ENCODE data around the gene CUTA. TPM values are rescaled to one million over a fixed set of nuclear protein-coding genes. Genes with fewer than 3 reads are reported as not detected.
"Not testable (repeated sequence)": the region's sequence is repeated elsewhere in the genome, so short reads cannot be mapped to it uniquely, and the experiment has no call there.

CUTA gene
- total RNA-seq, 2 experiments from 2014 or later = 176 to 185 TPM

GRCh38 chr6:33380272-33380981 lies 37.5 kb downstream of the CUTA start:
- POLR2A ChIA-PET = no interaction called here
- H3K4me1 Mint-ChIP-seq (ENCODE audit: low read depth) = no peaks in the 10 kb centered on the region
- H3K9me3 ChIP-seq (ENCODE audit: control insufficient read depth in 1 of 2, insufficient read depth in 1 of 2, low read length in 2 of 2) = no peaks in the 10 kb centered on the region
- no peak overlapping the region for H3K27ac ChIP-seq (ENCODE audit: low read depth in 1 of 2, low read length in 2 of 2)
- H3K4me1 ChIP-seq (ENCODE audit: insufficient read depth, low read length) = peaks cover 3% of the 10 kb centered on the region
- H3K27ac Mint-ChIP-seq = no peak overlapping the region
- no peaks in the 10 kb centered on the region for H3K36me3 ChIP-seq (ENCODE audit: insufficient read depth, low read length)
- no peaks in the 10 kb centered on the region for H3K27me3 ChIP-seq (ENCODE audit: control insufficient read depth in 1 of 2, insufficient read depth in 2 of 2, low read length in 2 of 2)
- no peak overlapping the region for H3K4me3 Mint-ChIP-seq
- CTCF ChIA-PET = interaction anchor here (1.1 kb wide), 1 partner anchor 68 kb away, joined by 3 read pairs; no protein-coding TSS in a partner anchor
- no peak overlapping the region for H3K4me3 ChIP-seq (ENCODE audit: low read length)
- no peaks in the 10 kb centered on the region for H3K9me3 Mint-ChIP-seq
- H3K36me3 Mint-ChIP-seq (ENCODE audit: low read depth) = no peaks in the 10 kb centered on the region
- intact Hi-C loops (cut with DNase I, micrococcal nuclease) = no loop called here
- ATAC-seq (ENCODE audit: poor library complexity) (no peak), DNase-seq (no peak)
- no peak for TF ChIP-seq CTCF (IDR thresholded peaks at IDR 0.05)
- H3K27me3 Mint-ChIP-seq = no peaks in the 10 kb centered on the region

GRCh38 chr6:33379184-33379583 lies 38.7 kb downstream of the CUTA start:
- ATAC-seq (ENCODE audit: poor library complexity); H3K27me3 Mint-ChIP-seq; H3K4me3 Mint-ChIP-seq; H3K4me1 ChIP-seq (ENCODE audit: insufficient read depth, low read length); H3K9me3 ChIP-seq (ENCODE audit: control insufficient read depth in 1 of 2, insufficient read depth in 1 of 2, low read length in 2 of 2); H3K36me3 ChIP-seq (ENCODE audit: insufficient read depth, low read length); DNase-seq; H3K36me3 Mint-ChIP-seq (ENCODE audit: low read depth); H3K27ac ChIP-seq (ENCODE audit: low read depth in 1 of 2, low read length in 2 of 2); H3K4me1 Mint-ChIP-seq (ENCODE audit: low read depth); H3K27me3 ChIP-seq (ENCODE audit: control insufficient read depth in 1 of 2, insufficient read depth in 2 of 2, low read length in 2 of 2); H3K9me3 Mint-ChIP-seq; H3K4me3 ChIP-seq (ENCODE audit: low read length); H3K27ac Mint-ChIP-seq: not testable (repeated sequence)
- POLR2A ChIA-PET = interaction anchor here (0.7 kb wide), 1 partner anchor 75 kb away, joined by 4 read pairs; no protein-coding TSS in a partner anchor
- CTCF ChIA-PET = interaction anchor here (0.7 to 1.1 kb wide), 3 partner anchors 38 to 213 kb away, joined by 3 read pairs; no protein-coding TSS in a partner anchor
- intact Hi-C loops (cut with DNase I, micrococcal nuclease) = loop anchor here in 1 of 2 experiments (10.0 kb wide), 1 partner anchor 234 kb away; no protein-coding TSS in a partner anchor

GRCh38 chr6:33377171-33377570 lies 40.7 kb downstream of the CUTA start:
- Histone ChIP-seq H3K27ac (ENCODE audit: low read depth in 1 of 2, low read length in 2 of 2) (no peak overlapping the region), H3K36me3 (ENCODE audit: insufficient read depth, low read length) (no peaks in the 10 kb centered on the region), H3K4me1 (ENCODE audit: insufficient read depth, low read length) (peaks cover 6% of the 10 kb centered on the region), H3K9me3 (ENCODE audit: control insufficient read depth in 1 of 2, insufficient read depth in 1 of 2, low read length in 2 of 2) (no peaks in the 10 kb centered on the region), H3K27me3 (ENCODE audit: control insufficient read depth in 1 of 2, insufficient read depth in 2 of 2, low read length in 2 of 2) (no peaks in the 10 kb centered on the region), H3K4me3 (ENCODE audit: low read length) (no peak overlapping the region)
- no peak for DNase-seq
- no peak for TF ChIP-seq CTCF (IDR thresholded peaks at IDR 0.05)
- ChIA-PET CTCF (no interaction called here), POLR2A (no interaction called here)
- H3K4me3 Mint-ChIP-seq = no peak overlapping the region
- no peak for ATAC-seq (ENCODE audit: poor library complexity)
- intact Hi-C loops (cut with DNase I, micrococcal nuclease) = loop anchor here in 1 of 2 experiments (10.0 kb wide), 1 partner anchor 232 kb away; no protein-coding TSS in a partner anchor
- no peaks in the 10 kb centered on the region for H3K27me3 Mint-ChIP-seq
- H3K4me1 Mint-ChIP-seq (ENCODE audit: low read depth) = peaks cover 10% of the 10 kb centered on the region
- no peaks in the 10 kb centered on the region for H3K36me3 Mint-ChIP-seq (ENCODE audit: low read depth)
- H3K9me3 Mint-ChIP-seq = no peaks in the 10 kb centered on the region
- no peak overlapping the region for H3K27ac Mint-ChIP-seq
